Putamen (tissue), 1 donor: ENCODE measurements around the gene PRDM4.

Experiments used
- DNase-seq: peaks from one replicate; pipeline ENCODE4 v3.0.0-alpha.2; 2016; ENCODE audit warnings: low spot score

Gene PRDM4

DNA sequence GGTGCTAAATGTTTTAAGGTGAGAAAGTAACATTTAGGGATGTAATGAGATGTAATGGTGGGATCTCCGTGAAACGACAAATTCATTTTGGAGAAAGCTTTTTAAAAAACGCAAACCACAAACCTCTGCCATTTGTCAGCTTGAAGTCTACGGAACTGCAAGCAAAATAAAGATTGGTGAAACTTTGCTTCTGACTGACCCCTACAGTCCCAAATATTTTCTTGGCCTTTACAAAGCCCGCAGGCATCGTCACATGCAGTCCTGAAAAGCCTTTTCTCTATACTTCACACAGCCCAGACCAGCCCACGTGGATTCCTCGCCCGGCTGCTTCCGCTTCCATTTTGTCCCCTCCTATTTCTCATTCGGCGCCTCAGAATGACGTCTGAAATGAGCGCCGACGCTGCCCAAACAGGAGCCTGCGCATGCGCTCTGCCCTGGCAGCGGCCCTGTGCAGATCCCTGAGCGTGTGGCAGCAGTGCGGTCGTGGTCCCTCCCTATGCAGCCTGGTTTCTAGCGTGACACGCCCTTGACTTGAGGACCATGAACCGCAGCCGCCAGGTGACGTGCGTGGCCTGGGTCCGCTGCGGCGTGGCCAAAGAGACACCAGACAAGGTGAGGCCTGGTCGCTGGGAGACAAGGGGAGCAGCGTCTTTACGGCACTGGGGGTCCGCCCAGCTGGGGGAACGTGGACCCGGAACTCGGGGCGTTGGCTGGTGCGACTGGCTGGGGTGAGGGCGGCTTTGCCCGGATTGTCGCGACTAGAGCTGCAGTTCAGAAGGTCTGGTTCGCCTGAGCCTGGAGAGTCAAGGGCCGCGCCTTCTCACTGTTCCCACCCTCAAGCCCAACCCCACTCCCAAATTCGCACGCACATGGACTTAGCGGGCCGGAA, 75.3 kb downstream of the PRDM4 start, which contains the start of gene PWP1:
Gene PWP1 (plus strand): TSS at position 440 of the 889 bp plus-strand sequence. CDS start 101 bp downstream, at position 541.
- DNase-seq: peak; percentile 93

- peak; percentile 17 for DNase-seq
These were observed 76.0 kb downstream of the PRDM4 start for GRCh38 chr12:107684990-107685359.

DNA sequence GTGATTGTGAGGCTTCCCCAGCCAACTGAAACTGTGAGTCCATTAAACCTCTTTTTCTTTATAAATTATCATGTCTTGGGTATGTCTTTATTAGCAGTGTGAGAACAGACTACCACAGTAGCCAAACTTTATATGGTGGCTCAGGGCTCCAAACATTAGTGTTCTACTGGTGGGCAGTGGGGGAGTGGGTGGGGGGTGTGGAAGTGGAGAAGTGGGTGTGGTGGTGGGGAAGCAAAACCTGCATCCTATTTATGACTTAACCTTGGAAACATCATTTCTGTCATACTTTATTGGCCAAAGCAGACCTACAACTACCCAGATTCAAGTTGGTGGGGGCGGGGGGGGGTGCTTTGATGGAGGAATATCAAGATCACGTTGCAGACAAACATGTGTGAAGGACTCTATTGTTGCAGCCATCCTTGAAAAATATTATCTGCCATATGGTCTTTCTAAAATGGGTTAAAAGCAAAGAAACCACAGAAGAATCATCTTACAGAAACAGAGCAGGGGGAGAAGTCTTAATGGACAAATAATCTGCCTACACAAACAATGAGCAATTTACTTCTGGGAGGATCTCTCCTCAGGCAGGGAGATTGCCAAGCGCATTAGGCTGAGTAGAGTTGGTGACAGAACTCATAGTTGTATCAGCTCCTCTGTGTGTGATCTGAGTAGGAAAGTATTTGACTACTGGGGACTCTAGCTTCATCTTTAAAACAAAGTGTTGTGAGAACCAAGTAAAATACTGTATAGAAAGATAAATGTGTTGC, 76.7 kb downstream of the PRDM4 start:
- DNase-seq: no peak
